G401 (cell line): ENCODE results near the gene NAV2. TPM values are rescaled to one million over a fixed set of nuclear protein-coding genes. Genes with fewer than 3 reads are reported as not detected.
"Not testable (repeated sequence)": the region's sequence is repeated elsewhere in the genome, so short reads cannot be mapped to it uniquely, and the experiment has no call there.

ENCODE experiments used
- DNase-seq: peaks from one replicate; pipeline ENCODE4 v3.0.0-alpha.2; 2015; ENCODE audit warnings: low spot score
- in situ Hi-C: cut with HindIII; loops from 2 replicates; pipeline ENCODE4 v1.10.0; 2016; ENCODE audit warnings: low sequenced_read_pairs, mixed read lengths
- total RNA-seq: library from RNA; depleted of rRNA; stranded (reverse); fragments of >200 nt; shearing (Covaris generic); gene quantifications from 2 replicates; pipeline ENCODE4 v1.2.3, GENCODE V29; 2014

Gene NAV2
- total RNA-seq, 1 experiment from 2014 or later: 4.2 TPM

DNA sequence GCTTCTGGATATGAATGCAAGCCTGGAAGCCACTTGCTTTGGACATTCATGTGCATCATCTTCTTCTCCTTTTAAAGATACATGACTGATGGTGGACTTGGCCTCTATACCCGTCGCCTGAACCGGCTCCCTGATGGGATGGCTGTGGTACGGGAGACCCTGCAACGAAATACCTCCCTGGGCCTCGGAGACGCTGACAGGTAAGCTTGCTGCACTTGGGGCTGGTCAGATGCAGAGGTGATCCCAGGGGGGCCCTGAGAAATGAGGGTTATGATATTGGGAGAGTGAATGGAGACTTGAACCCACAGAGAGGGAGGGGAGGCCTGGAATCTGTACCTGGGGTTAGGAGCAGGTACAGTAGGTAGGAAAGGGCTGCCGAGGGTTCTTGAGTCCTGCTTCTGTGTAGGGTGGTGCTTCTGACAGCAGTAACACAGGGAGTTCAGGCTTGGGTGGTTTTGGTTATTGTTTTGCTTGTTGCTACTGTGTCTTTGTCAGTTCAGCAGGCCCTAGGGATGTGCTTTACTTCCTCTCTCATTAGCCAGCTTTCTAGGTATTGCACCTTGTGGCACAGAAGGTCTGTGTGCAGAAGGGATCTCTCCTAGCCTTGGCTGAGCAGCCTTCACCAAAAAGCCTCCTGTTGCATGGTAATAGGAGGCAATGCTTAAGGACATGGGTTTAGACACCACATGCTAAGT is 271.6 kb downstream of the NAV2 start:
- no peak for DNase-seq
- in situ Hi-C loops: no loop called here

DNA sequence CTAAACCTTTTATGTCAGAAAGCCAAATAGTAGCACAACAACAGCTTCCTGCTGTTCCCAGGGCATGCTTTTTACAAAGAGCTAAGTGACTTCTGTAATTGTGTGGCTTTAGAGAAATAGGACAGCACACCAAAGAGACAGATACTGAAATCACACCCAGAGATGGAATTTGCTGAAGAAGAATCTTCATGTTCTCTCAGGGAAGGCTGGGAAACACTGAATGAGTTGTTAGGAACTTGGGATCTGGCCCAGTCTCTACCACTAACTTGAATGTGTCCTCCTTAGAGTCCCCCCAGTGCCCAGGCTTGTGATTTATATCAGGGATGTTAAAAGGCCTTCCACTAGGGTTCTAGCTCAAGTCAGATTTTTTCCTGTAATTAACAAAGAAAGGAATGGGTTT is 272.5 kb downstream of the NAV2 start:
- no peak for DNase-seq
- in situ Hi-C loops: no loop called here

DNA sequence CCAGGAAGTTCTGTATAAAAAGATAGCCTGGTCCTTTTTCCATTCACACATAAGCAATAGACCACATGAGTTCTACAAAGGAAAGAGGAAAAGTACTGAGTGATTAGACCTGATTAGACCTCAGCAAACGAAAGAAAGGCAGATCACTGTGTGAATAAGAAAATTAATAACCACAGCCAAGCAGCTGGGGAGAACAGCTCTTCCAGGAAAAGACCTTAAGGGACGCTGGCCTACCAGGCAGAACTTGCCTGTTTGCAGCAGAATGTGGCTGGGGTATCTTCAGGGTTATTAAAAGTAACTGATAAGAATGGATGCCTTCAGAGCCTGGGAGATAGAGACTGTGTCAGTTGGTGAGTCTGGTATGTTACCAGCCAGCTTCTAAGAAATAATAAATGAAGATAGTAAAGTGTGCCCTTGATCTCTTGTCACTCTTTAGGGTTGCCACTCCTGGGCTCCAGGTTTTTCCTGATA is 274.7 kb downstream of the NAV2 start:
- no peak for DNase-seq
- in situ Hi-C loops: no loop called here

DNA sequence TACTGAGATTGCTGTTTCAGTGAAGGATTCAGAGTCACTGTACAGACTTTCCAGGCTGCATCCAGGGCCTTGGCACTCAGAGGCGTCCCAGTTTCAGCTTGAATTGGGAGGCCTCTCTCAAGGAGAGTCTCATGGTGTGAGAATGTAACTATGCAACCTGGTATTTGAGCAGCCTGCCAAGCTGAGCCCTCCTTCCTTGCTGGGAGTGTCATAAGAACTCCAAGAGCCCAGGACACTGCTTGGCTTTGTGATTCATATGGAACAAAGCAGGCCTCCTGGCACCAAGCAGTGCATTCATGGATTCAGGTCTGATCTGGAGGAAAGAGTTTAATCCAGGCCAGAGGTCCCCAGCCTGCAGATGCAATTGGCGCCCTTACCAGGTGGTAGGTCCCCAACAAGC is 276.0 kb downstream of the NAV2 start:
- in situ Hi-C loops: no loop called here
- DNase-seq: peak; percentile 93

DNA sequence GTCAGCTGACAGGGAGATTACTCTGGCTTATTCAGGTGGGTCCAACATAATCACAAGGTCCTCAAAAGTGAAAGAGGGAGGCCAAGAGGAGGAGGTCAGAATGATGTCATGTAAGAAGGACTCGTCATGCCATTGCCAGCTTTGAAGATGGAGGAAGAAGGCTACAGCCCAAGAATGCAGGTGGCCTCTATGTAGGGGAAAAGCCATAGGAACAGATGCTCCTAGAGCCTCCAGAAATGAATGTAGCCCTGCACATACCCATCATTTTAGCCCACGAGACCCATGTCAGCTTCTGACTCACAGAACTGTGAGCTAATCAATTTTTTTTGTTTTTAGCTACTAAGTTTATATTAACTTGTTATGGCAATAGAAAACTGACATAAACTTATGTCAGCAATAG is 276.6 kb downstream of the NAV2 start:
- in situ Hi-C loops: no loop called here
- no peak for DNase-seq

DNA sequence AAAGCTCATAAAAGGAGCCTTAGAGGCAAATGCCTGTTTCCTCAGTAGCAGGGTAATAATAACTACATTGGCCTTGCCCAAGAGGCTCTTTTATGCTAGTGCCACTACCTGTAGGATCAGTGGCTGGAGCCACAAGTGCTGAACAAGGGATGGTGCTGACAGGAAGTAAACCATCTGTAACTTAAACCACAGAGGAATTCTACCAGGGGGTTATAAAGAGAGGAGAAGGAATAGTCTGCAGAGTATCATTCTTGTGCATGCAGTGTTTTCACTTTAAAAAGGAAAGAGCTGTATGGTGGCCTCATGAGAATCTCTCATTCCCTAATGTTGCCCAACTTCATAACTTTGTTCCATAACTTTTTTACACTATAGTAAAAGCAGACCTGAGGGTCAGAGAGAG is 279.5 kb downstream of the NAV2 start:
- no peak for DNase-seq
- in situ Hi-C loops: no loop called here

DNA sequence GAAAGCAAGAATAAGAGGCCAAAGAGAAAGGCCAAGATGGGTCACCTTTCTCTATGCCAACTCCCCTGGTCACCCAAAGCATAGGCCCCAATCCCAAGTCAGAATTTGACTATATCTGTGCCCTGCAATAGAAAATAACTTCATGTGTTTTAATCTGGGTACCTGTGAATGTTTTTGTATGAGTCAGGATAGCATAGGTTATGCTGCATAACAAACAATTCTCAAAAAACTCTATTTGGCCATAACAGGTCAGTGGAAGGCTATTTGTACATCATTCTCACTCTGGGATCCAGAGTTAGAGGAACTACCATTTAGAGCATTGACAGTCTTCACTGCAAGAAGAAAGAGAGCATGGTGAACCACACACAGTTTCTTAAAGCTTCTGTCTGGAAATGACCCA is 280.4 kb downstream of the NAV2 start:
- no peak for DNase-seq
- in situ Hi-C loops: no loop called here

DNA sequence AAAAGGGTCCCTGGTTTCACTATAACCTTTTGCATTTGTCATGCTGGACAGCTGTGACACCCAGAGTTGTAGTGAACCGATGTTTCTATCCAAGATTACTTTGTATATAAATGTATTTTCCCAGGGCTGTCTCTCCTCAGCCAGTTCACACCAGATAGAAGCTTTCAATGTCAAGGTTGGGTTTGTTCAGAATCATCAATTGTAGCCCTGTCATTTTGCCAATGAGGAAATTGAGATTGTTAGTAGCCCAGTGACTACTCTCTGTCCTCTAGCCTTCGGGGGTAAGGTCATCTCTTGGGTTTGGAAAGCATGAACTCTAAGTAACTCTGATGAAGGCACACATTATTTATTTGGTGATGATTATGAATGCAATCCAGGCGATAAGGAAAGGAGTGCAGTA is 282.0 kb downstream of the NAV2 start:
- DNase-seq: no peak
- in situ Hi-C loops: no loop called here

DNA sequence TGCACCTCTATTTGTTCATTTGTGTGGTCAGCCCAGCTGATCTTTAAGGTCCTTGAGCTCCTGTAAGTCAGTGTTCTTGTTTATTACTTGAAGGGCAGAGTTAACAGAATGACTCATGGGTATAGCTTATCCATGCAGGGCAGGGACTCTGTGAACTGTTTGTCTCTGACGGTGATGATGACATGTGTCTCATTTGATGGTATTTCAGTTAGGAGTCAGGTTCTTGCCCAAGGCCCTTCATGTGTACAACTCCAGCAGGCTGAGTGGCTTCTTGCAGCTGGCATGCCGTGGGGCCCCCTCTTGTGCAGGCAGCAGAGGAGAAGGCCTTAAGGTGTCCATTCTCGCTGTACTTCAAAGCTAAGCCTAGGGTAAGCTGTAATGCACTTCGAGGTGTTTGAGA is 282.5 kb downstream of the NAV2 start:
- no peak for DNase-seq
- in situ Hi-C loops: no loop called here

DNA sequence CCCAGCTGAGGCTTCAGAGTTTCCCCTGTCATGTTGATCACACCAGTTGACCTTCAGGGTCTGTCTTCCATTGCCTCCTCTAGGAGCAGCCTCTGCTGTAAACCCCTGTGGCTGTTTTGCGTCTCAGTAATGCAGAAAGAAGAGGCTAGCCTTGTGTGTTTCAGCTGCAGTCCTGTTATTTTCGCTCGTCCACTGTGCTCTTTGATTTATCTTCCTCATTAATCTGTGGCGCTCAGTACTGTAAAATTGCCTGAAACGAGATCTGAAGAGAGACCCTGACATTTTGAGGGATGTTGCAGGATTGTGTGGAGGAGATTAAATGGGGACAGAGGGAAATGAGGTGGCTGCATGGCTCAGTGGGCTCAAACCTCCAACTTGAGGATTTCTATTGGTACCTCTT is 283.9 kb downstream of the NAV2 start:
- in situ Hi-C loops: no loop called here
- no peak for DNase-seq

DNA sequence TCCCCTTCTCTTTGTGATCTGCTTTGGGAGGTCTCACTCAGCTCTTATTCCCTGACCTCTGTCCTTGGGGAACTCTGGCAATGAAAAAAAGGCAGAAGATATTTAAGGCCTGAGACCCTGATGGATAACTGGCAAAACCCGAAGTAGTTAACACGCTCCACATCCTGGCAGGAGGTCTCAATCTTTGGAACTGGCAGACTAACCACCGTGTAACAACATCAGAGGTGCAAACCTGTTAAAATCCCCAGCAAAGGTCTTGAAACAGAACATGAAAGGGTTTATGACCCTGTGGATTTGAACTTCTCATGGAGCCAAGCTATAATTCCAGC is 287.3 kb downstream of the NAV2 start:
- in situ Hi-C loops: no loop called here
- DNase-seq: no peak

DNA sequence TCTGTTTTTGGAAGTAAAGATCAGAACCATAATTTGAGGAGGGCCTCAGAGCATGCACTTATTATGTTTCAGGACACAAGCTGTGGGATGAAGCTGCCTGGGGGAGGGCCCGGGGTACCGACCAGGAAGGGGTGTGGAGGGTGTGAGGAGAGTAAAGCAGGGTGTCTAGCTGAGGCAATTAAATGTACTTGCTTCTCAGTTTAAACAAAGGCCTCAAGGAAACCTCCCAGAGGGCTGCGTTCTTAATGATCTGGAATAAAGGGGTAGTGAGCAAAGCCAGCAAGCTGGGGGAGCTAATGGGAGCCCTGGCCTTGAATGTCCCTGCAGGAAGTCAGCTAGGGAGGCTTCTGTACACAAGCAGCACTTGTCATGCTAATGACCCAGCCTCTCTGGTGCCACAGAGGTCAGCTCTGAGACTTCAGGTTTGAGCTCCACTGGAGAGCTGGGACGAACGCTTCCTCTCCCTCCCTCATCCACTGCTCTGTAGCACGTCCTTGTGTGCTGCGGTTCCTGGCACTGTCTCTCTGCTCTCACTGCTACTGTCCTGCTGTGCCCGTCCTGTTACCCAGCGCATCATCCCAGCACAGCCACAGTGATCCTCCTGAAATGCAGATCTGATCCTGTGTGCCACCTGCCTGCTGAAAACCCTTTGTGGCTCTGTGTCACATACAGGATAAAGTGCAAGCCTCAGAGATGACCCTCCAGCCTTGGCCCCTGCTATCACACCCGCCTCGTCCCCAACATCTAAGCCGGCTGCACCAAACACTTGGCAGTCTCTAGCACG is 287.9 kb downstream of the NAV2 start:
- in situ Hi-C loops: no loop called here
- peak; percentile 73 for DNase-seq

DNA sequence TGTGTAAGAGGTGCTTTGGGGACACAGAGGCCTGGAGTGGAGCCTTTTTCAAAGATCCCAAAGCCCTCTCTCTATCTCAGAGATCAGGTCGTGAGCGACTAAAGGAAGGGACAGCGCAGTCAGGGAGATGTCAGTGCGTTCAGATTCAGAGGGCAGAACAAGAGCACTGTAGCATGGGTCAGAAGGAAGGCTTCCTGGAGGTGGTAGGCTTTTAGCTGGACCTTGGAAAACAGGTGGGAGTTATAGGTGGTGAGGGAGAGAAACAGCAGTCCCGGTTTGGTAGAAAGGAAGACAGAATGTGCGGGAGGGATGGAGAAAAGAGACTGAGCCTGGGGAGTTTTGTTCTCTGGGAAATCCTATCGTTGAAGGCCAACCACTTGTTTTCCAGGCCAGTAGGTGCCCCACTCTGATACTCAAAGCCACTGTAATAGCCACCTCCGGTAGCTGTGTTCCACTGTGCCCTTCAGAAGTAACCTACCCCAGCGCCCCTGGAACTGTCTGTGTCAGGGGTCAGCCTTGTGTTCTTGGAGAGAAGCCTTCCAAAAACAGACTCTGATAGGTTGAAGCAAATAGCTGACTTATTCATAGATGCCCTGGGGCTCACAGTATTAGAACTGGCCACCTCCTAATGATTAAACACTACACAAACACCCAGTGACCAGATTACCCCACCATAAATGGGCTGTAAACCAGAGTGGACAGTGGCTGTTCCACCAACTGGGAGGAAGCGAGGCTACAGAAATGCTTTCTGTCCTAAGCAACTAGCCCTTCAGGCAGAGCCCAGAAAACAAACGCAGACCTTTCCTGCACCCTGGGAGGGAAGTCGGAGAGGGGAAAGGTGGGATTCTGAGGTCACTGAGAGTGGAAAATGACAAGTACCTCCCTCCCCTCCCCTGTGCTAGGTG is 289.9 kb downstream of the NAV2 start:
- in situ Hi-C loops: no loop called here
- DNase-seq: no peak

DNA sequence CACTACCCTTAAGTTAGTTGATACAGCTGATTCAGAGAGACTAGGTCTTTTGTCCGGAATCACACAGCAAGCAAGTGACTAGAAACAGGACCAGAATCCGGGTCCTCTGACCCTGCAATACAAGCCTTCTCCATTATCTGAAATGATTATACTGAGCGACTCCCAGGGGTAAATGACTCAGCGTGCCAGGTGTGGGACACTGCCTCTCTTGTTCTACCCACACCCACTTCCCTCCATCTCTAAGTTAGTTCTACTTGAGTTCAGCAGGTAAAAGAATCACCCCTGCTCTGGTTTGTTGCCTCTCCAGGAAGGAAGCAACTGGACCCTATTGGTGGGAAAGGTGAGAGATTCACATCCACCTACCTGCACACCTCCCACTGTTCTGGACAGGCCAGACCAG is 290.7 kb downstream of the NAV2 start:
- in situ Hi-C loops: no loop called here
- no peak for DNase-seq

DNA sequence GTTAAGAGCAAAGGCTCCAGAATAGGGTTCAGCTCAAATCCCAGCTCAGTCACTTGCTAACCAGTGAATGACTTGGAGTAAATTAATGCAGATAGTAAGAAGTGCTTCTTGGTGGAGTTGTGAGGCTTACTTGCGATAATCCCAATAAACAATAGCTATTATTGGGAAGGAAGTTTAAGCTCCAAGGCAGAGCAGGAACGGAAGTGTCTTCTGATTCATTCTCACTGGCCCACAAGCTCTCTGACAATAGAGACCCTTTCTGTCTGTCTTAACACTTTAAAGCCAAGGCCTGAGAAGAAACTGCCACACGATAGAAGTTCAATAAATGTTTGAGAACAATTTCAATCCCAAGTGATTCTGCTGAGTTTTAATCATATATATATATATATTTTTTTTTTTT is 292.2 kb downstream of the NAV2 start:
- no peak for DNase-seq
- in situ Hi-C loops: no loop called here

DNA sequence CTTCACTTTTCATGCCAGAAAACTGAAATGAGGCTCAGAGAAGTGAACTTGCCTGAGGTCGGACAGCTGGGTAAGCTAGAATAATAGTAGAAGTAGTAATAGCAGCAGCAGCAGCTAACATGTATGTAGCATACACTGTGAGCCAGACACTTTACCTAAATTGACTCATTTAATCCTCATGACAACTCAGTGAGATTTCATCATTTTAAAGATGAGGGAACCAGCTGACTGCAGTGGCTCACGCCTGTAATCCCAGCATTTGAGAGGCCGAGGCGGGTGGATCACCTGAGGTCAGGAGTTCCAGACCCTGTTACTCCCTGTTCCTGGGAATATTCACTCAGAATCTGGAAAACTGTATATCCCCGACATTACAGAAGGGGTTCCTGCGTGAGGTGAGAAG is 293.1 kb downstream of the NAV2 start:
- DNase-seq: no peak
- in situ Hi-C loops: no loop called here

DNA sequence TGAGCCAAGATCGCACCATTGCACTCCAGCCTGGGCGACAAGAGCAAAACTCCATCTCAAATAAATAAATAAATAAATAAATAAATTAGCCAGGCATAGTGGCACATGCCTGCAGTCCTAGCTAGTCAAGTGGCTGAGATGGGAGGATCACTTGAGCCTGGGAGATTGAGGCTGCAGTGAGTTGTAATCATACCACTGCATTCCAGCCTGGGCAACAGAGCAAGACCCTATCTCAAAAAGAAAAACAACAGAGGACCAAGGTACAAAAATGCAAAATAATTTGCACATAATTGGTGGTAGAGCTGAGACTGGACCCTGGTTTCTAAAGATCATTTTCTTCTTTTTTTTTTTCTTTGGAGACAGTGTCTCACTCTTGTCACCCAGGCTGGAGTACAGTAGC is 294.0 kb downstream of the NAV2 start:
- in situ Hi-C loops, DNase-seq: not testable (repeated sequence)

DNA sequence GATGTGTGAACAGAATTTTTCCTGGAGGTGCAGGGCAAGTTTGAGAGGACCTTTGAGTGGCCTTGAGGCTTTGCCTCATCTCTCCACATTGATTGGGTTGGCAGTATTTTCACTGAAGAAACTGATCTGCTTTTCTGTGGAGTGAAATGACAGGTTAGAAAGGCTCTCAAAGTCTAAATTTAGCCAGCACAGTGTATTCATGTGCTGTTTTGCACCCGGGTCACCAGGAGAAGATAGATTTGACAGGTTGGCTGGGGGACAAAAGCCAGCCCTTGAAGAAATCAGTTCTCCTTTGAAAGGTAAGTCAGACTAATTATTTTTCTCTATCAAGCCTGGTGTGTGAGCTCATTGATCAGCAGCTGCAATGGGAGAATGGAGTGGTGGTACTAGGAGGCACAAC is 294.7 kb downstream of the NAV2 start:
- DNase-seq: no peak
- in situ Hi-C loops: no loop called here

DNA sequence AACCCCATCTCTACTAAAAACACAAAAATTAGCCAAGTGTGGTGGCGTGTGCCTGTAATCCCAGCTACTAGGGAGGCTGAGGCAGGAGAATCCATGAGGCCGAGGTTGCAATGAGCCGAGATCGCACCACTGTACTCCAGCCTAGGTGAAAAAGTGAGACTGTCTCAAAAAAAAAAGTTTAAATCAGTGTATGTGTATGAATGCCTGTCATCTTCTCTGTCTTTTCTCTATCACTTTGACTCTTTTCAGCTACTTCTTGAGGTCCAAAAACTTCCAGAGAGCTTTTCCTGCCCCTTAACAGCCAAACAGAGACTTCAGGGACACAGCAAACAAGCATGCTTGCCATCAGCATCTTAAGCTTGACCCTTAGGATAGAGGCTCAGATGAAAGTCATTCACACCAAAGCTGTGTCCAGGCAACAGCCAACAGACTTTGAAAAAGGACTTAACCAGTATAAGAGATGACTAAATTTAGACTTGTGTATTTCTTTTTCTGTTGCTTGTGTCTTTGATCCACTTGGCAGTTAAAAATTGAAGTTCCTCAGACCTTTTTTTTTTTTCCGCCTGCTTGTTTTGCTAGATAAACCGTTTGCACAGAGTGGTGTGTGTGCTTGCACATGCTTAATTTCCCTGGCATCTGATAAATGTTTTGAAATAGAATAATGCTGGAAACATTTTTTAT is 295.7 kb downstream of the NAV2 start:
- in situ Hi-C loops: no loop called here
- DNase-seq: no peak
